Astrocyte of the cerebellum (primary cell): ENCODE data around the gene ZC3H18.

Experiments
- DNase-seq: peaks from one replicate; pipeline ENCODE4 v3.0.0-alpha.2; 2011; ENCODE audit warnings: low read depth
- H3K4me3 ChIP-seq: 2 replicates; pipeline ENCODE4 v1.5.1; 2011; ENCODE audit warnings: mild to moderate bottlenecking, low read depth, low read length, moderate library complexity
- CTCF ChIP-seq: IDR thresholded peaks from 2 replicates; pipeline ENCODE4 v1.5.1; 2012; ENCODE audit warnings: low read length, low read depth, moderate library complexity, mild to moderate bottlenecking; ENCODE audit errors: missing control alignments
- in situ Hi-C: cut with HindIII; loops from 2 replicates; pipeline ENCODE4 v1.10.0; 2017; ENCODE audit warnings: low sequenced_read_pairs

The ZC3H18 gene

GRCh38 chr16:88568710-88569613 is 1.2 kb upstream of the ZC3H18 start:
- in situ Hi-C loops: no loop called here
- TF ChIP-seq CTCF: no peak
- no peak for DNase-seq
- H3K4me3 ChIP-seq: peak overlapping the region; percentile 93

- DNase-seq: no peak
- peak overlapping the region; percentile 93 for H3K4me3 ChIP-seq
- no peak for TF ChIP-seq CTCF
- in situ Hi-C loops: no loop called here
Observed at GRCh38 chr16:88569614-88569984, 604 bp upstream of the ZC3H18 start.

DNA sequence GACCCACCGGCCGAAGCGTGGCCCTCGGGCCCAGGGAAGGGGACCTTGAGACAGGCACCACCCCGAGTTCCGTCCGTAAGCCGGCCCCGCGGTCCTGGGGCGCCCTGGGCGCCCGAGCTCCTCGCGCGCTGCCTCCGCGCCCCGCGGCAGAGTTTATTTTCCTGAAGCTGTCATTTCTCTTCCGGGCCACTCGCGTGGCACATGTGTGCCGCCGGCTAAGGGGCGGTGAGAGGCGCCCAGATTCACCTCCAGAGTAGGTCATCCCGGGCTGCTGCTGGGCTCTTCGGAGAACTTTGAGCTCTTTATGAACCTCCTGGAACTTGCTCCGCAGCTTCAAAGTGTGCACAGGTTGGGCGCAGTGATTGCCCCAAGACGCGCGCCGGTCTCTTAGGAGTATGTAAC is 489 bp downstream of the ZC3H18 start:
- DNase-seq: no peak
- peak overlapping the region; percentile 93 for H3K4me3 ChIP-seq
- no peak for TF ChIP-seq CTCF
- in situ Hi-C loops: no loop called here

GRCh38 chr16:88575251-88575650 is 5.0 kb downstream of the ZC3H18 start:
- no peak for DNase-seq
- no peak for TF ChIP-seq CTCF
- in situ Hi-C loops: no loop called here
- H3K4me3 ChIP-seq: no peak overlapping the region

DNA sequence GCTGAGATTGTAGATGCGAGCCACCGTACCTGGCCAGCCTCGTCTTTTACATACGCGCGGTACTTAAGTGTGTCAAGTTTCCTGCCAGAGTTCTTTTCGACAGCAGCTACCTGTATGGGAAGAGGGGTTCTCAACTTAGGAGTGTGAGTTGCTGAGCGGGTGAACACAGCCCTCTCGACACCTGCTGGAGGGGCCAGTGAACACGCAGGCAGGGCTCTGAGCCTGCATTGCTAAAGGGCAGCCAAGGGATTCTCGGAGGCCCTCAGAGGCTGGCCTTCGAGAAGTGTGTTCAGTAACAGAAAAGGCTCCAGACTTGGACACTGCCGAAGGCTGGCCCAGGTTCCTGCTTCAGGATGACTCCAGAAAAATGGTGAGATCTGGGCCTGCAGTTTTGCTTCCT is 6.1 kb downstream of the ZC3H18 start:
- no peak overlapping the region for H3K4me3 ChIP-seq
- DNase-seq: no peak
- in situ Hi-C loops: no loop called here
- TF ChIP-seq CTCF: no peak

GRCh38 chr16:88577166-88577565 is 7.0 kb downstream of the ZC3H18 start:
- no peak for TF ChIP-seq CTCF
- H3K4me3 ChIP-seq: no peak overlapping the region
- in situ Hi-C loops: no loop called here

More at GRCh38 chr16:88577166-88577565, 7.0 kb downstream of the ZC3H18 start:
- no peak for DNase-seq
